ENCODE measurements around the gene AMIGO3. TPM values are rescaled to one million over a fixed set of nuclear protein-coding genes. Genes with fewer than 3 reads are reported as not detected.
A peak's percentile ranks its signal among the peaks of the same experiment; 100 is the strongest.

AMIGO3 gene, protein sequence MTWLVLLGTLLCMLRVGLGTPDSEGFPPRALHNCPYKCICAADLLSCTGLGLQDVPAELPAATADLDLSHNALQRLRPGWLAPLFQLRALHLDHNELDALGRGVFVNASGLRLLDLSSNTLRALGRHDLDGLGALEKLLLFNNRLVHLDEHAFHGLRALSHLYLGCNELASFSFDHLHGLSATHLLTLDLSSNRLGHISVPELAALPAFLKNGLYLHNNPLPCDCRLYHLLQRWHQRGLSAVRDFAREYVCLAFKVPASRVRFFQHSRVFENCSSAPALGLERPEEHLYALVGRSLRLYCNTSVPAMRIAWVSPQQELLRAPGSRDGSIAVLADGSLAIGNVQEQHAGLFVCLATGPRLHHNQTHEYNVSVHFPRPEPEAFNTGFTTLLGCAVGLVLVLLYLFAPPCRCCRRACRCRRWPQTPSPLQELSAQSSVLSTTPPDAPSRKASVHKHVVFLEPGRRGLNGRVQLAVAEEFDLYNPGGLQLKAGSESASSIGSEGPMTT
- total RNA-seq (10 to 100 TPM in 1 of 2 donors, 1 to 10 TPM in 1; 8.8 to 14.8 TPM), polyA plus RNA-seq (ENCODE audit: insufficient read depth, low read depth, low replicate concordance) (3.0 TPM)
- long read RNA-seq, donor 1, partial matches to known transcripts: 0 of 4 reads
- long read RNA-seq, donor 1, other reads (novel, unspliced or antisense): 0 of 4 reads
- long read RNA-seq, donor 2, partial matches to known transcripts: 0 of 2 reads
- long read RNA-seq, donor 2, other reads (novel, unspliced or antisense): 0 of 2 reads

DNA sequence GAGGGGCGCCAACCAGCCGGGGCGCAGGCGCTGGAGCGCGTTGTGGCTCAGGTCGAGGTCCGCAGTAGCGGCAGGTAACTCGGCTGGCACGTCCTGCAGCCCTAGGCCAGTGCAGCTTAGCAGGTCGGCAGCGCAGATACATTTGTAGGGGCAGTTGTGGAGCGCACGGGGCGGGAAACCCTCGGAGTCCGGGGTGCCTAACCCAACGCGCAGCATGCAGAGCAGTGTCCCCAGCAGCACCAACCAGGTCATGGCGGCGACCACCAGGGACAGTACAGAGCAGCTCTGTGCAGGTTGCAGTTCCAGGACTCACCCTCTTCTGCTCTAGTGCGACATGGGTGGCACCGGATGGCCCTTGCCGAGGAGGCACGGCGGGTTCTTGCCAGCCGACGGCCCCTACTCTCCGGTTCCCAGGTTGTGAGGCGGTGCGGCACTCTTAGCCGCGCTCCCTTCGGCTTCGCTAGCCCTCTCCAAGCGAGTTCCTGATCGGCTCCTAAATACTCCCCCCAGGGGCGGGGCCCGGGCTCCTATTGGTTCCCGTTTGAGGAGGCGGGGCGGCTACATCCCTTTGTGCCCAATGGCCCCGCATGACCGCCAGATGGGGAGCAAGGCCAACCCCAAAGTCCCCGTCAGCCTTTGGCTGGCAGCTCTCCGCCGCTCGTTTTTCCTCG, at the start of gene AMIGO3:
TSS of gene AMIGO3 (minus strand) at position 471 of the 671 bp plus-strand sequence. CDS start at position 252, 219 bp downstream.
- Histone ChIP-seq H3K4me1 (peaks cover 19% of the 10 kb centered on the region), H3K9me3 (no peaks in the 10 kb centered on the region), H3K36me3 (ENCODE audit: low read depth, missing control alignments) (no peaks in the 10 kb centered on the region), H3K4me3 (peak within 1 kb of the TSS; percentile 33 to 58), H3K27ac (peak within 1 kb of the TSS in 1 of 2 donors; percentile 62), H3K27me3 (no peaks in the 10 kb centered on the region)
- intact Hi-C loops (cut with DNase I; ENCODE audit: low total_unique reads): no loop called here
- peak; percentile 99 for DNase-seq
- TF ChIP-seq, protein P1, sequence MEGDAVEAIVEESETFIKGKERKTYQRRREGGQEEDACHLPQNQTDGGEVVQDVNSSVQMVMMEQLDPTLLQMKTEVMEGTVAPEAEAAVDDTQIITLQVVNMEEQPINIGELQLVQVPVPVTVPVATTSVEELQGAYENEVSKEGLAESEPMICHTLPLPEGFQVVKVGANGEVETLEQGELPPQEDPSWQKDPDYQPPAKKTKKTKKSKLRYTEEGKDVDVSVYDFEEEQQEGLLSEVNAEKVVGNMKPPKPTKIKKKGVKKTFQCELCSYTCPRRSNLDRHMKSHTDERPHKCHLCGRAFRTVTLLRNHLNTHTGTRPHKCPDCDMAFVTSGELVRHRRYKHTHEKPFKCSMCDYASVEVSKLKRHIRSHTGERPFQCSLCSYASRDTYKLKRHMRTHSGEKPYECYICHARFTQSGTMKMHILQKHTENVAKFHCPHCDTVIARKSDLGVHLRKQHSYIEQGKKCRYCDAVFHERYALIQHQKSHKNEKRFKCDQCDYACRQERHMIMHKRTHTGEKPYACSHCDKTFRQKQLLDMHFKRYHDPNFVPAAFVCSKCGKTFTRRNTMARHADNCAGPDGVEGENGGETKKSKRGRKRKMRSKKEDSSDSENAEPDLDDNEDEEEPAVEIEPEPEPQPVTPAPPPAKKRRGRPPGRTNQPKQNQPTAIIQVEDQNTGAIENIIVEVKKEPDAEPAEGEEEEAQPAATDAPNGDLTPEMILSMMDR (IDR thresholded peaks at IDR 0.05): peak; percentile 61 to 65 (median 62)
- peak; percentile 69 for TF ChIP-seq POLR2A (IDR thresholded peaks at IDR 0.05)
- 1 to 2% methylated on average over 9 to 47 of the region's 50 CpGs for WGBS, 2 donors

DNA sequence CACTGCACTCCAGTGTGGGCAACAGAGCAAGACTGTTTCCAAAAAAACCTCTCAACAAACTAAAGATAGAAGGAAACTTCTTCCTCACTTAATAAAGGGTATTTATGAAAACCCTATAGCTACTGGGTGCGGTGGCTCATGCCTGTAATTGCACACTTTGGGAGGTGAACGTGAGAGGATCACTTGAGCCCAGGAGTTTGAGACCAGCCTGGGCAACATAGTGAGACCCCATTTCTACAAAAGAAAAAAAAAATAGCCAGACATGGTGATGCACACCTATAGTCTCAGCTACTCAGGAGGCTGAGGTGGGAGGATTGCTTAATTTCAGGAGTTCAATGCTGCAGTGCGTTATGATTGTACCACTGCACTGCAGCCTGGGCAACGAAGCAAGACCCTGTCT, 44.5 kb upstream of the AMIGO3 start:
- 84 to 90% methylated on average over 4 of the region's 4 CpGs for WGBS, 2 donors
- no peak for TF ChIP-seq POLR2A (IDR thresholded peaks at IDR 0.05)
- TF ChIP-seq, protein P1 (IDR thresholded peaks at IDR 0.05): no peak
- no peaks in the 10 kb centered on the region for H3K27me3 ChIP-seq
- H3K9me3 ChIP-seq: no peaks in the 10 kb centered on the region
- no peak overlapping the region for H3K4me3 ChIP-seq
- H3K4me1 ChIP-seq: peaks cover 13% of the 10 kb centered on the region
- intact Hi-C loops (cut with DNase I; ENCODE audit: low total_unique reads): no loop called here
- no peak for DNase-seq
- H3K27ac ChIP-seq: no peak overlapping the region
- H3K36me3 ChIP-seq (ENCODE audit: low read depth, missing control alignments): no peaks in the 10 kb centered on the region

DNA sequence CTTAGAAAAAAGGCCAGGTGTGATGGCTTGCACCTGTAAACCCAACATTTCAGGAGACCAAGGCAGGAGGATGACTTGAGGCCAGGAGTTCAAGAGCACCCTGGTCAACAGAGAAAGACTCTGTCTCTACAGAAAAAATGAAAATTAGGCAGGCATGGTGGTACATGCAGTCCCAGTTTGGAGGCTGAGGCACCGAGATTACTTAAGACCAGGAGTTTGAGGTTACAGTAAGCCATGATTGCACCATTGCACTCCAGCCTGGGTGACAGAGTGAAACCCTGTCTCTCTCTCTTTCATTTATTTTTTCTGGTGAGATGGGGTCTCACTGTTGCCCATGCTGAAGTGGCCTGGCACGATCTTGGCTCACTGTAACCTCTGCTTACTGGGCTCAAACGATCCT, 42.2 kb upstream of the AMIGO3 start:
- TF ChIP-seq, protein P1 (IDR thresholded peaks at IDR 0.05): no peak
- no peak for TF ChIP-seq POLR2A (IDR thresholded peaks at IDR 0.05)
- H3K36me3 ChIP-seq (ENCODE audit: low read depth, missing control alignments): no peaks in the 10 kb centered on the region
- 78 to 92% methylated on average over 3 of the region's 3 CpGs for WGBS, 2 donors

DNA sequence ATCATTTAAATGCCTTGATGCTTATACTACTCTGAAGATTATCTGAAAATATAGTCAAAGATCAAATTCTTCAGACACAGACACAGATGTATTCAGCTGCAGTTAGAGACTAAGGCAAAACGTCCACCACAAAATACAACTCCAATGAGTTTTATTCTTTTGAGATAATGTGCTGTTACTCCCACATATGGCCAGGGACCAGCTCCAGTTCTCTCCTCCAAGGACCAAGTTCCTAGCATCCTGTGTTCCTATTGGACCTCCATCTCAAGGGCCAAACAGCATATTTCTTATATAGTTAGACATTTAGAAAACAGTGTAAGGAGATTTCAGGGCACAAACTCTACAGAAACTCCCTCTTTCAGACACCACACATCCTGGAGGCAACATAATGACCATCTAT, 39.7 kb upstream of the AMIGO3 start:
- no peak for TF ChIP-seq POLR2A (IDR thresholded peaks at IDR 0.05)
- TF ChIP-seq, protein P1 (IDR thresholded peaks at IDR 0.05): no peak
- H3K36me3 ChIP-seq (ENCODE audit: low read depth, missing control alignments): no peaks in the 10 kb centered on the region
- peaks cover 30% of the 10 kb centered on the region for H3K4me1 ChIP-seq
- H3K27me3 ChIP-seq: no peaks in the 10 kb centered on the region
- H3K27ac ChIP-seq: peak overlapping the region; percentile 21 to 51
- H3K4me3 ChIP-seq: no peak overlapping the region
- WGBS, 2 donors: 27 to 41% methylated on average over 1 of the region's 1 CpG
- H3K9me3 ChIP-seq: no peaks in the 10 kb centered on the region
- intact Hi-C loops (cut with DNase I; ENCODE audit: low total_unique reads): no loop called here
- peak; percentile 67 for DNase-seq

More for the DNA sequence above, 42.2 kb upstream of the AMIGO3 start:
- Histone ChIP-seq H3K9me3 (no peaks in the 10 kb centered on the region), H3K27me3 (no peaks in the 10 kb centered on the region), H3K27ac (no peak overlapping the region), H3K4me1 (peaks cover 17% of the 10 kb centered on the region), H3K4me3 (no peak overlapping the region)
- DNase-seq: no peak
- intact Hi-C loops (cut with DNase I; ENCODE audit: low total_unique reads): no loop called here

All from testis (tissue), 5 donors.